ENCODE measurements around the gene ZNF568. TPM values are rescaled to one million over a fixed set of nuclear protein-coding genes. Genes with fewer than 3 reads are reported as not detected.

Gene ZNF568
- total RNA-seq, 1 experiment from 2014 or later, result not detected

DNA sequence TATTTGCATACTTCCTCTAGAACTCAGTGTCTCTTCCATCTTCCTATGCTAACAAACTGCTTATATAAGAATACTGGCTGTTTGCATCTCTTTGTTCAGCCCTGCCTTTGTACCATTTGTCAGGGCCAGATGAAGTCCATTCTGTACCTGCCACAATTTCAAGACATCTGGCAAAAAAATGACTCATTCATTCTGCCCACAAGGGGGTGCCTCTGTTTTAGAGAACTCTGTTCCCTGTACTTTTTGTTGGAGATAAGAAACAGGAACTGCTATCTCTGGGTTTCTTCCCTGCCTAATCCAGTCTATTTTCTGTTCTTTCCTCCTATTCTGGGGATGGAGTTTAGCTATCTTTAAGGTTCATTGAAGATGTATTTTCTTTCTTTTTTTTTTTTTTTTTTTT lies 23.0 kb downstream of the ZNF568 start:
- intact Hi-C loops (cut with micrococcal nuclease), result no loop called here
- POLR2A ChIA-PET (ENCODE audit: unreplicated experiment), result no interaction called here
- H3F3A ChIP-seq (ENCODE audit: low read length, unreplicated experiment), result no peaks in the 10 kb centered on the region
- CTCF ChIA-PET, result no interaction called here
- no peak overlapping the region for H3K9ac ChIP-seq (ENCODE audit: low read length)
- no peak overlapping the region for H2AFZ ChIP-seq (ENCODE audit: low read length)
- no peaks in the 10 kb centered on the region for H3K79me2 ChIP-seq (ENCODE audit: low read length)
- no peaks in the 10 kb centered on the region for H3K9me2 ChIP-seq (replicated peaks; ENCODE audit: low read length)
- H3K27me3 ChIP-seq (ENCODE audit: low read length), result no peaks in the 10 kb centered on the region
- H3K4me1 ChIP-seq (ENCODE audit: insufficient read depth, low read length), result no peaks in the 10 kb centered on the region
- H3K9me3 ChIP-seq (ENCODE audit: low read length), result no peaks in the 10 kb centered on the region
- no peaks in the 10 kb centered on the region for H4K20me1 ChIP-seq (ENCODE audit: low read length)
- ATAC-seq (no peak), DNase-seq (no peak)
- no peaks in the 10 kb centered on the region for H3K36me3 ChIP-seq (ENCODE audit: low read depth, low read length)
- TF ChIP-seq, protein P1, sequence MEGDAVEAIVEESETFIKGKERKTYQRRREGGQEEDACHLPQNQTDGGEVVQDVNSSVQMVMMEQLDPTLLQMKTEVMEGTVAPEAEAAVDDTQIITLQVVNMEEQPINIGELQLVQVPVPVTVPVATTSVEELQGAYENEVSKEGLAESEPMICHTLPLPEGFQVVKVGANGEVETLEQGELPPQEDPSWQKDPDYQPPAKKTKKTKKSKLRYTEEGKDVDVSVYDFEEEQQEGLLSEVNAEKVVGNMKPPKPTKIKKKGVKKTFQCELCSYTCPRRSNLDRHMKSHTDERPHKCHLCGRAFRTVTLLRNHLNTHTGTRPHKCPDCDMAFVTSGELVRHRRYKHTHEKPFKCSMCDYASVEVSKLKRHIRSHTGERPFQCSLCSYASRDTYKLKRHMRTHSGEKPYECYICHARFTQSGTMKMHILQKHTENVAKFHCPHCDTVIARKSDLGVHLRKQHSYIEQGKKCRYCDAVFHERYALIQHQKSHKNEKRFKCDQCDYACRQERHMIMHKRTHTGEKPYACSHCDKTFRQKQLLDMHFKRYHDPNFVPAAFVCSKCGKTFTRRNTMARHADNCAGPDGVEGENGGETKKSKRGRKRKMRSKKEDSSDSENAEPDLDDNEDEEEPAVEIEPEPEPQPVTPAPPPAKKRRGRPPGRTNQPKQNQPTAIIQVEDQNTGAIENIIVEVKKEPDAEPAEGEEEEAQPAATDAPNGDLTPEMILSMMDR (conservative IDR thresholded peaks at IDR 0.05; ENCODE audit: low read depth, low read length), result no peak
- TF ChIP-seq EZH2phosphoT487 (IDR thresholded peaks at IDR 0.05; ENCODE audit: borderline replicate concordance, low read length), result no peak
- TF ChIP-seq EZH2 (IDR thresholded peaks at IDR 0.05; ENCODE audit: low read length, unreplicated experiment), result no peak
- no peak overlapping the region for H3K4me2 ChIP-seq (ENCODE audit: low read length)
- H3K4me3 ChIP-seq (ENCODE audit: low read length), result no peak overlapping the region
- BruUV-seq (replicated peaks), result no TSS peak
- H3K27ac ChIP-seq (ENCODE audit: low read length), result no peak overlapping the region

DNA sequence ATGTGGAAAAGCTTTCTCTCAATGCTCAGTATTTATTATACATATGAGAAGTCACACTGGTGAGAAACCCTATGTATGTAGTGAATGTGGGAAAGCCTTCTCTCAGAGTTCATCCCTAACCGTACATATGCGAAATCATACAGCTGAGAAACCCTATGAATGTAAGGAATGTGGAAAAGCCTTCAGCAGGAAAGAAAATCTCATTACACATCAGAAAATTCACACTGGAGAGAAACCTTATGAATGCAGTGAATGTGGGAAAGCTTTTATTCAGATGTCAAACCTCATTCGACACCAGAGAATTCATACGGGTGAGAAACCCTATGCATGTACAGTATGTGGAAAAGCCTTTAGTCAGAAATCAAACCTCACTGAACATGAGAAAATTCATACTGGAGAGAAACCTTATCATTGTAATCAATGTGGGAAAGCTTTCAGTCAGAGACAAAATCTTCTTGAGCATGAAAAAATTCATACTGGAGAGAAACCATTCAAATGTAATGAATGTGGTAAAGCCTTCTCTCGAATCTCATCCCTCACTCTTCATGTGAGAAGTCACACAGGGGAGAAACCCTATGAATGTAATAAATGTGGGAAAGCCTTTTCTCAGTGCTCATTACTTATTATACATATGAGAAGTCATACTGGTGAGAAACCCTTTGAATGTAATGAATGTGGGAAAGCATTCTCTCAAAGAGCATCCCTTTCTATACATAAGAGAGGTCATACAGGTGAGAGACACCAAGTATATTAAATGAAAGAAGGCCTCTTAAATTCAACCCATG lies 34.4 kb downstream of the ZNF568 start:
- DNase-seq (no peak), ATAC-seq (no peak)
- TF ChIP-seq, protein P1 (conservative IDR thresholded peaks at IDR 0.05; ENCODE audit: low read depth, low read length), result no peak
- TF ChIP-seq EZH2 (IDR thresholded peaks at IDR 0.05; ENCODE audit: low read length, unreplicated experiment), result no peak
- no peak for TF ChIP-seq EZH2phosphoT487 (IDR thresholded peaks at IDR 0.05; ENCODE audit: borderline replicate concordance, low read length)
- Histone ChIP-seq H3K27ac (ENCODE audit: low read length) (no peak overlapping the region), H3K9me2 (replicated peaks; ENCODE audit: low read length) (no peaks in the 10 kb centered on the region), H3K79me2 (ENCODE audit: low read length) (no peaks in the 10 kb centered on the region), H3K9me3 (ENCODE audit: low read length) (peaks cover 14% of the 10 kb centered on the region; the same call in 1 of the 2 replicates), H4K20me1 (ENCODE audit: low read length) (no peaks in the 10 kb centered on the region), H3F3A (ENCODE audit: low read length, unreplicated experiment) (no peaks in the 10 kb centered on the region), H3K4me1 (ENCODE audit: insufficient read depth, low read length) (no peaks in the 10 kb centered on the region), H3K27me3 (ENCODE audit: low read length) (no peaks in the 10 kb centered on the region), H3K4me2 (ENCODE audit: low read length) (no peak overlapping the region), H2AFZ (ENCODE audit: low read length) (no peak overlapping the region), H3K9ac (ENCODE audit: low read length) (no peak overlapping the region), H3K36me3 (ENCODE audit: low read depth, low read length) (no peaks in the 10 kb centered on the region), H3K4me3 (ENCODE audit: low read length) (no peak overlapping the region)
- intact Hi-C loops (cut with micrococcal nuclease), result no loop called here
- ChIA-PET CTCF (no interaction called here), POLR2A (ENCODE audit: unreplicated experiment) (no interaction called here)
- no TSS peak for BruUV-seq (replicated peaks)

DNA sequence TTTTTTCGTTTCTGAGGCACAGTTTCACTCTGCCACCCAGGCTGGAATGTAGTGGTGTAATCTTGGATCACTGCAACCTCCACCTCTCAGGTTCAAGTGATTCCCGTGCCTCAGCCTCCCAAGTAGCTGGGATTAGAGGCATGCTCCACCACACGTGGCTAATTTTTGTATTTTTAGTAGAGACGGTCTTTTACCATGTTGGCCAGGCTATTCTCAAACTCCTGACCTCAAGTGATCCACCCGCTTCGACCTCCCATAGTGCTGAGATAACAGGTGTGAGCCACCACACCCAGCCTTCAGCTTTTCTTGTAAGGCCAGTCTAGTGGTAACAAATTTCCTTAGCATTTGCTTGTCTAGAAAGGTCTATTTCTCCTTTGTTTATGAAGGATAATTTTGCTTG lies 46.2 kb downstream of the ZNF568 start:
- Histone ChIP-seq H3K4me1 (ENCODE audit: insufficient read depth, low read length) (no peaks in the 10 kb centered on the region), H3K9ac (ENCODE audit: low read length) (no peak overlapping the region), H3K36me3 (ENCODE audit: low read depth, low read length) (no peaks in the 10 kb centered on the region), H3K4me3 (ENCODE audit: low read length) (no peak overlapping the region), H3K4me2 (ENCODE audit: low read length) (no peak overlapping the region), H4K20me1 (ENCODE audit: low read length) (no peaks in the 10 kb centered on the region), H3K9me3 (ENCODE audit: low read length) (no peaks in the 10 kb centered on the region; the same call in 1 of the 2 replicates), H3K27ac (ENCODE audit: low read length) (no peak overlapping the region), H2AFZ (ENCODE audit: low read length) (no peak overlapping the region), H3K27me3 (ENCODE audit: low read length) (no peaks in the 10 kb centered on the region), H3F3A (ENCODE audit: low read length, unreplicated experiment) (no peaks in the 10 kb centered on the region), H3K79me2 (ENCODE audit: low read length) (no peaks in the 10 kb centered on the region), H3K9me2 (replicated peaks; ENCODE audit: low read length) (no peaks in the 10 kb centered on the region)
- no TSS peak for BruUV-seq (replicated peaks)
- no peak for ATAC-seq
- CTCF ChIA-PET, result no interaction called here
- POLR2A ChIA-PET (ENCODE audit: unreplicated experiment), result no interaction called here
- DNase-seq, result no peak
- no peak for TF ChIP-seq EZH2 (IDR thresholded peaks at IDR 0.05; ENCODE audit: low read length, unreplicated experiment)
- TF ChIP-seq EZH2phosphoT487 (IDR thresholded peaks at IDR 0.05; ENCODE audit: borderline replicate concordance, low read length), result no peak
- TF ChIP-seq, protein P1 (conservative IDR thresholded peaks at IDR 0.05; ENCODE audit: low read depth, low read length), result no peak
- intact Hi-C loops (cut with micrococcal nuclease), result no loop called here

Data from PC-3 (cell line).